HG02798 (cell line): ENCODE results near the gene DISC1.
"Not testable (repeated sequence)": the region's sequence is repeated elsewhere in the genome, so short reads cannot be mapped to it uniquely, and the experiment has no call there.

Experiments used
- ATAC-seq: cut with Tn5 transposase; IDR thresholded peaks from one replicate; pipeline ENCODE4 v1.9.1; 2021; ENCODE audit warnings: mild to moderate bottlenecking; ENCODE audit not compliant: unreplicated experiment, poor library complexity

Gene DISC1

DNA sequence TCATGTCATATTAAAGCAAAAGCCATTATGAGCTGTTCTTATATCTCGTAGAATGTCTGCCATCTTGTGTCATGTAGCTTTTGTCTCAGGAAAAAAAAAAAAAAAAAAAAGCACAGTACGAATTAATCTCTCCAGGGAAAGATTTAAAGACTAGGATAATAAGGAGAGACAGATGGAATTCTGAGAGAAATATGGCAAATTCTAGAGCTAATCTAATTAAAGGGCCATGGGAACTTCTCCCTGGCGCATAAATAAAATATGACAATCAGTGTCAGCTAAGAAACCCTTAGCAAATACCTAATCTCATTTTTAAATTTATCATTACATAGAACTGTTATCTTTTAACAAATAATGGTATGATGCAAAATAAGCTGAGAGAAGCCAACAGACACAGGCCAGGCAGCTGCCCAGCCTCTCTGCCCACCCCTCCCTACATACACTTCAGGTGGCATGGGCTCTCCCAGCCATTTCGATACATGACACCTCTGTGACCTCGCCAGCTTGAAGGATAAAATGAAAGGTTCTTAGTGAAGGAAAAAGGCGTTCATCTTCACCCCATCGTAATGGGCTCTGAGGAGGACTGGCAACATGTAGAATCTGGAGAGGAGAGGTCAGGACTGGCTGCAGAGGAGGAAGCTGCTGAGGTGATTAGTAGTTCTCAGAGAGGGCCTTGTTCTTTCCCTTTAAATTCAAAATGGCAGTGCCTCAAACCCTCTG lies 39.8 kb downstream of the DISC1 start:
- no peak for ATAC-seq

DNA sequence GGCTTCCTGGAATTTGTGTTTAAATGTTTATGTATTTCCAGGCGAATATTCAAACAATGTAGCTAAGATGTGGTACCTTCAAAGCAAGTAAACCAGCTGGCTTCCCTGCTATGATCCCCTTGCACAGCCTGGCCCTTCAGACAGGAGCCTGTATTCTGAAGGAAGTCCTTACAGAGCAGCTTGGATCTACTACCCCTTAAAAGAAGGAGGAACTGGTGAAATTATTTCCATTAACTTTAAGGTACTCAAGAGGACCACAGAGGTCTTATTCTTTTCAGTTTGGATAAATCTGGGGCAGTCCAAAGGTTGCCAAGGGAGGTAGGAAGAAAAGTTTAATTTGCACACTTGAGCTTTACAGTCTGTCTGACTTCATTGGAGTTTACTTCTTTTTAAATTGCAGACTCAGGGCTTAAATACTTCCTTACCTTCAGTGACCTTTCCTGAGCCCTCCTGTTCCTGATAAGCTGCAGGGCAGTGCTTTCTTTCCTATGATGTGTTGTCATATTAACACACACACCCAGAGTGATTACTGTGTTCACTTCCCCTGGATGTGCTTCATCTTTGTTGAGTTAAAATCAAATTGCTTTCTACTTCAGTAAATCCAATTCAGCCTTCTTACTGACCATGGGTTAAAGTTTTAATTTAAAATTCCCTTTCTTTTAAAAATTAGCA lies 40.5 kb downstream of the DISC1 start:
- ATAC-seq, result no peak

DNA sequence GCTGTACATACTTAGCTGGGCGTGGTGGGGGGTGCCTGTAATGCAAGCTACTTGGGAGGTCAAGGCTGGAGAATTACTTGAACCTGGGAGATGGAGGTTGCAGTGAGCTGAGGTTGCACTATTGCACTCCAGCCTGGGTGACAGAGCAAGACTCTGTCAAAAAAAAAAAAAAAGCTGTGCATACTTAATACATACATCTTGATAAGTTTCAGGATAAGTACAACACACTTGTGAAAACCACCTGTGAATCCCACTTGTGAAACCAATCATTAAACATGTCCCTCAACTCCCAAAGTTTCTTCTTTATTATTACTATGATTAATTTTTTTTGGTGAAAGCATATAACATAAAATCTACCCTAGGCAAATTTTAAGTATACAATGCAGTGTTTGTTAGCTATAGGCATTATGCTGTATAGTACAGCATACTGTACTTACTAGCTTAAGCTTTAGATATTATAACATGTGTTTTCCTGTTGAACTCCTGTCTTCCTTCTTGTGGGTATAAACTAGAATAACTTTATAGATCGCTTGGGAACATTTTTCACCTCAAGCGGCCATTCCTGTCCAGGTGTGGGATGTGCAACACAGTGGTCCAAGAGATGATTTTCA lies 41.4 kb downstream of the DISC1 start:
- ATAC-seq, result no peak

DNA sequence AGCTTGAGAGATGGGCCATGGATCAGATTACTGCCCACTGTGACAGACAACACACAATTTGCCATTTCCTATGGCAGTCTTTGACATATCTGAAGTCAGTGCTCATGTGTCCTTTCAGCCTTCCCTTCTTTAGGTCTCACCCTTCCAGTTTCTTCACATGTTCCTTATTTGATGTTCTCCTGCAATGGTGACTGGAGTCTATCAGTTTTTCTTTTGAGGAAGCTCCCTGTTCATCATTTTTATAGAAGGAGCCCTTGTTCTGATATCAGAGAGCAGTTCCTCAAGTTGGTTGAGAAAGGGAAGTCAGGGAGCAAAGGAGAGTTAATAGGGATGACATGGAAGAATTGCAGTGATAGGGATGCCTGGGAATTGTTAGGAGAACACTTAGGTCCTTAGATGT lies 42.2 kb downstream of the DISC1 start:
- no peak for ATAC-seq

DNA sequence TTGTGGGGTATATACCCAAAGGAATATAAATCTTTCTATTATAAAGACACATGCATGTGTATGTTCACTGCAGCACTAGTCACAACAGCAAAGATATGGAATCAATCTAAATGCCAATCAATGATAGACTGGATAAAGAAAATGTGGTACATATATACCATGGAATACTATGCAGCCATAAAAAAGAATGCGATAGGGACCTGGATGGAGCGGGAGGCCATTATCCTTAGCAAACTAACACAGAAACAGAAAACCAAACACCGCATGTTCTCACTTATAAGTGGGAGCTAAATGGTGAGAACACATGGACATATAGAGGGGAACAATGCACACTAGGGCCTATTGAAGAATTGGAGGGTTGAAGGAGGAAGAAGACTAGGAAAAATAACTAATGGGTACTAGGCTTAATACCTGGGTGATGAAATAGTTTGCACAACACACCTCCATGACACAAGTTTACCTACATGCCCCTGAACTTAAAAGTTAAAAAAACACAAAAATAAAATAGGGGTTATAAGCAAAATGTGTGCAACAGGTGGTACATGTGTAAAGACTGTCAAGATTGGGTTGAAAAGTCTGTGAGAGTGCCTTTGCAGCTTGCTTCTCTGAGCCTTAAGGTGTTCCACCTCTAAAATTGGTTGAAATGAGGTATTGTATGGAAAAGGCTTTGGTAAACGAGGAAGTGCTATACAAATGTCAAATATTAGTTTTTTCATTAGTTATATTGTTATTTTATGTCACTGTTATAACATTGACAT lies 43.5 kb downstream of the DISC1 start:
- not testable (repeated sequence) for ATAC-seq

DNA sequence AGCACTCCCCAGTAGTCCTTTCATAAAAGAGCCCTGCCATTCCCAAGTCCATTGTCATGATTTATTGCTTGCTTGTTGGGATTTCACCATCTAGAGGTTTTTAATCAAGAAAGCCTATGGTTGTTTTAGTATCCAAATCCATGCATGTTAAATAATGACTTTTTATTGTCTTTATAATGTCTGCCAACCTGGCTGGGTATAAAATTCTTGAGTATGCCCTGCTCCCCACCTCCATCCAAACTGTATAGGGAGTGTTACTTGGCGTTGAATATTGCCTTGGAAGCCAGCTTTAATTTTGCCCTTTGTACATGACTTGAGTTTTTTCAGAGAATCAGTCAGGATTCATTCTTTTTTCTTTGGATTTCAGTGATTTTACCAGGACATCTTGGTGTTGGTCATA lies 44.2 kb downstream of the DISC1 start:
- no peak for ATAC-seq

- no peak for ATAC-seq
Observed at GRCh38 chr1:231674575-231674974, 48.0 kb downstream of the DISC1 start.

DNA sequence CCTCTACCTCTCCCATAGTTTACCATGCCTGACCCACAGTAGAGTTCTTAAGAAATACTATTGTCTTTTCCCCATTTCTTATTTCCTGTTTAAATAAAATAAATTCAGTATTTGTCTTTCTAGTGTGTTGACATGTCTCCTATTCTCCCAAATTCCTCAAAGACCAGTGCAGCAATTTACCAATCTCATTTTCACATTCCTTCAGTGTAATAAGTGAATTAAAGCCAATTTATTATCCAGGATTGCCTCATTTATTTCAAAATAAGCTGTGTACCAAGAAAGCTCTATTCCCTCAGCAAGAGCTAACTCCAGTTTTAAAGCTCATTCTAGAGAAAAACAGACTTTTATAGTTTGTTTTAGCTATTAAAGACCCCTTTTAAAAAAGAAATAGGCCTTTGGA lies 49.9 kb downstream of the DISC1 start:
- ATAC-seq, result no peak

DNA sequence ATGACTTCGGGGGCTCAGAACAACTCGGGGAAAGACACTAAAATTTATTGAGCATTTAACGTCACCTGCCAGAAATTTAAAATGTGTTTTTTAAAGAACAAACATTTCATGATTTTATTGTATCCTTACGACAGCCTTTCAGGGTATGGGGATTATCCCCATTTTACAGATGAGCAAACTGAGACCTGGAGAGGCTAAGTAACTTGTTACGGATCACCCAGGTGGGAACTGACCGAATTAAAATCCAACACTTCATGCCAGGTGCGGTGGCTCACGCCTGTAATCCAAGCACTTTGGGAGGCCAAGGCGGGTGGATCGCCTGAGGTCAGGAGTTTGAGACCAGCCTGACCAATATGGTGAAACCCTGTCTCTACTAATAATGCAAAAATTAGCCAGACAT lies 50.9 kb downstream of the DISC1 start:
- no peak for ATAC-seq

DNA sequence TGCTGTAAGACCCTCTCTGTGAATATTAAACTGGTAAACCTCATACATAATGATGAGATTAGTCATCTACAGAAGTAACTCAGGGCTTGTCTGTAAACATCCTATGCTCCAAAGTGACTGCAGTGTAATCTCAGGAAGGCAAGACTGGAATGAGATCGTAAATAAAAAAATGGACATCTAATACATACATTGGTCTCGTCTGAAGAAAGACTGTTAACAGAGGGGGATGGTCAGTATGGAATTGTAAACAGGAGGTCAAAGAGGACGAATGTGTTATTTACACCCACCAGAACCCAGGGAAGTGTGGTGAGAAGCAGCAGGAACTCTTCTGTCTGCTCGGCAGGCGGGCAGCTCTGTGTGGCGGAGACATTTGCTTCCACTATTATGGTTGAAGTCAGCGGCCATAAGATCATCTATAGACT lies 51.4 kb downstream of the DISC1 start:
- ATAC-seq, result no peak

DNA sequence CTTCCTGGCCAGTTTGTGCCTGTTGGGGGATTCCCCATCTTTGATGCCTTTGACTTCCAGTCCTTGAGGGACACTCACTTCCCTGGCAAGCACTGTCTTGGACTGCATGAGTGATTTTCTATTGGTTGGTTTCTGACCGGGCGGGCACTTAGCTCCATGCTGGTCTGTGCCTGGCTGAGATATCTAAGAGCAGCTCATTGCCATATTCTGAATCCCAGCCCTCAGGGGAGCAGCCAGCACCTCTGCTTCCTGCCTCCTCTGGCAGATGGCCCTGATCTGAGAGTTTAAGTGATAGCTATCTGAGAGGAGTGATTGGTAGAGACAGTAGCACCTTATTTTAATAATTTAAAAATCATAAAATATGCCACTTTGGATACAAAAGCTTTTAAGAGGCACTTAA lies 52.5 kb downstream of the DISC1 start:
- no peak for ATAC-seq

- ATAC-seq, result no peak
Observed at GRCh38 chr1:231681006-231681405, 54.4 kb downstream of the DISC1 start.

DNA sequence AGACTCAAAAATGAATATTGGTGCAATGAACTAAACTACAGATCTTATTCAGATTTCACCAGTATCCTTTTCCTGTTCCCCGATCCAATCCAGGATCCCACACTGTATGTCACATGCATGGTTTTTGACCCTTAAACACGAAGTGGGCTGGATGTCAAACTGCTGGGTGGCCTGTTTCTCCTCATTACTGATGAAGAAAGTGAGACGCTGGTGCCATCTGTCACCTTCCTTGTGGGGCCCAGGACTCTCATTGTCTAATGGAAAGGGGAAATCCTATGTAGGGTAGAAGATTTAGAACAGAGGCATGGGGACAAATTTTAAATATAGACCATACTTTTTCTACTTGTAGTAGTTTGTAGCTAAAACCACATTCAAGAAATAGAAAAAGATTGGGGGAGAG lies 56.2 kb downstream of the DISC1 start:
- no peak for ATAC-seq

DNA sequence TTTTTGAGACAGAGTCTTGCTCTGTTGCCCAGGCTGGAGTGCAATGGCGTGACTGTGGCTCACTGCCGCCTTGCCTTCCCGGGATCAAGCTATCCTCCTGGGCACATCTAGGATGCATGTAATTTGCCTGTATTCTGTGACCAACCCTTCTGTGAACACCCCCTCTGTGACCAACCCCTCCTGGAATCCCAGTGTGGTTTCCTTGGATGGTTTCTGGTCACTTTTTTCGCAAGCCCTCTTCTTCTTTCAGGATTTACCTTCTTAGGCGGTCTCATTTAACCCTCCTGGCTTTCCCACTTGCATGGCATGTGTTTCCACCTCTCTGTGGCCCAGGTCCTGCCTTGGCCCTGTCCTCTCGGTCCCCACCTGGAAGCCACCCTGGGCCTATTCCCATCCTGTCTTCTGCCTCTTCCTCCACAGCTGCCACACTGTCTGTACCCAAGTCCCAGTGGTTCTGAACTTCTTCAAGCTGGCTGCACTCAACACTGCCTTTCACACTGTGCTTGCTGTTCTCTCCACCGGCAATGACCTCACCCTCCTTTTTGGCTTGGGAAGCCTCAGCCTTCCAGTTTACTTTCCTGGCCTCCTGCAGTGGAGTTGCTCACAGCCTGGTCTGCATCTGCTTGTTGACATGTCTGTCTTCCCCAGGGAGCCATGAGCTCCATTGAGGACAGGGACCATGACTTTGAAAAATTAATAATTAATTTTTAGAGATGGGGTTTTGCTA lies 57.0 kb downstream of the DISC1 start:
- ATAC-seq, result no peak

- no peak for ATAC-seq
Observed at GRCh38 chr1:231684356-231685244, 58.0 kb downstream of the DISC1 start.

GRCh38 chr1:231686384-231686783 lies 59.8 kb downstream of the DISC1 start:
- no peak for ATAC-seq

- no peak for ATAC-seq
Observed at GRCh38 chr1:231688989-231689388, 62.4 kb downstream of the DISC1 start.

GRCh38 chr1:231690059-231690458 lies 63.5 kb downstream of the DISC1 start:
- ATAC-seq, result no peak

- ATAC-seq, result no peak
Observed at GRCh38 chr1:231691618-231692259, 65.1 kb downstream of the DISC1 start.
